Mucosa of stomach (tissue), 1 donor: Measurements from ENCODE around the gene PDGFRB.

ENCODE experiments used
- H3K27me3 ChIP-seq: one replicate; pipeline ENCODE4 v1.7.0; 2013; ENCODE audit warnings: mild to moderate bottlenecking, low read length; ENCODE audit not compliant: control insufficient read depth, insufficient read depth
- H3K36me3 ChIP-seq: one replicate; pipeline ENCODE4 v1.7.0; 2013; ENCODE audit warnings: low read length; ENCODE audit not compliant: control insufficient read depth, insufficient read depth
- H3K4me1 ChIP-seq: one replicate; pipeline ENCODE4 v1.7.0; 2013; ENCODE audit warnings: mild to moderate bottlenecking, low read length; ENCODE audit not compliant: control insufficient read depth, insufficient read depth
- H3K4me3 ChIP-seq: one replicate; pipeline ENCODE4 v1.7.0; 2013; ENCODE audit warnings: low read length
- H3K9ac ChIP-seq: one replicate; pipeline ENCODE4 v1.7.0; 2013; ENCODE audit warnings: mild to moderate bottlenecking, low read length, moderate library complexity
- H3K9me3 ChIP-seq: one replicate; pipeline ENCODE4 v1.7.0; 2013; ENCODE audit warnings: mild to moderate bottlenecking, low read length, moderate library complexity; ENCODE audit not compliant: control insufficient read depth
- donor health status: Pancreatic carcinoma.

The PDGFRB gene

DNA sequence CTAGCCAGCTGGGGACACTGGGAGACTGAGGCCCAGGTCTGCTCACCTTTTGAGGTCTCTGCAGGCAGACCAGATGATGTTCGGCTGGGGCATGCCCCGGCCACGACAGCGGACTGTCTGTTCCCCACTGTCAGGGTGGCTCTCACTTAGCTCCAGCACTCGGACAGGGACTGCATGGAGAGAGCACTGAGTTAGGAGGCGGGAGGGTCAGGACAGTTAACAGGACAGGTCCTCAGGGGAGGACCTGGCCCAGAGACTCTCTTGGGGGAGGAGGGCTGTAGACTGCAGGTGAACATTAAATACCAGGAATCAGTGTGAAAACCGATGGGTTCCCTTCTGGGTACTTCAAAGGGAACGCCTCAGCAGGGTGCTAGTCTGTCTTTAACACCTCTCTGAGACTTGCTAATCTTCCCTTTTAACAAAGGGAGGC is 25.1 kb downstream of the PDGFRB start:
- peaks cover 10% of the 10 kb centered on the region for H3K4me1 ChIP-seq
- H3K9ac ChIP-seq: no peak overlapping the region
- no peaks in the 10 kb centered on the region for H3K36me3 ChIP-seq
- H3K9me3 ChIP-seq: no peaks in the 10 kb centered on the region
- H3K27me3 ChIP-seq: no peaks in the 10 kb centered on the region
- H3K4me3 ChIP-seq: no peak overlapping the region

DNA sequence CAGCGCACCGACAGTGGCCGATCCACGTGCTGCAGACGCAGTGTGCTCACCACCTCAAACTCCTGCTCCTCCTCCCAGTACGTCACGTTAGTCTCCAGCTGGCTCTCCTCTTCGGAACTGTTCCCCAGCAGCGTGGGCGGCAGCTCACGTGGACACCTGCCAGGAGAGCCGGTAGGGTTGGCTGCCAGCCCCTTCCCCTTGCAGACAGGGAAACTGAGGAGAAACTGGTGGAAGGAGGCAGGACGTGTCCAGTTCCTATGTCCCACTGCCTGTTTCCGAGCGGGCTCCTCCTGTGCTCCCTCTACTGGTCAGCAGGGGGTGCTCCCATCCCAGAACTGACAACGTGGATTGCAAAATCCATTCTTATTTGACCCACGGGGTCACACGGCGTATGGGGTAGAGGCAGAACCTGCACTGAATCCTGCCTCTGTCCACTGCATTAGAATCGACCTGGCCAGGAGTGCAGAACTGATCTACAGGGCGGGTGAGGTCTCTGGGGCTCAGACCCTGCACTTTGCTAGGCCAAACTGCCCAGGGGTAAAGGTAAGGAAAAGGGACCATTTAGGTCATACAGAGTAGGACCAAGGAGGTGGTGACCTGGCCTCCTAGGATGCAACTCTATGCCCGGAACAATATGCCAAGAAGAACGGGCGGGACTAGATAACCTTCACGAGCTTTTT is 25.7 kb downstream of the PDGFRB start:
- no peaks in the 10 kb centered on the region for H3K27me3 ChIP-seq
- no peaks in the 10 kb centered on the region for H3K9me3 ChIP-seq
- H3K4me1 ChIP-seq: peaks cover 10% of the 10 kb centered on the region
- H3K36me3 ChIP-seq: no peaks in the 10 kb centered on the region
- H3K9ac ChIP-seq: no peak overlapping the region
- no peak overlapping the region for H3K4me3 ChIP-seq

DNA sequence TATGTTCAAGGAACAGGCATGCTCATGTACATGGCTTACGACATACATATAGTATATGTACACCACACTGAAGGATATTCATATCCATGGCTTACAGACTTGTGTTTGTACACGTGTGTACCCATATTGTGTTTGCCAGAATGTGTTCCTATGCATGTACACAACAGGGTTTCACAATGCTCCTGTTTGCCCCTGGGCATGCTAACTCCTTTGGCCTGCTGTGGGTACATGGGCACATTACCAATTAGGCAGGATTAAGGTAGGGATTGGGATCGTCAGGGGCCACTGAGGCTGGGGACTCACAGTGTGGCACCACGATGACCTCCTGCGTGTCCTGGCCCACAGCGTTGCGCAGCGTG is 26.2 kb downstream of the PDGFRB start:
- Histone ChIP-seq H3K4me3 (no peak overlapping the region), H3K9ac (no peak overlapping the region)

DNA sequence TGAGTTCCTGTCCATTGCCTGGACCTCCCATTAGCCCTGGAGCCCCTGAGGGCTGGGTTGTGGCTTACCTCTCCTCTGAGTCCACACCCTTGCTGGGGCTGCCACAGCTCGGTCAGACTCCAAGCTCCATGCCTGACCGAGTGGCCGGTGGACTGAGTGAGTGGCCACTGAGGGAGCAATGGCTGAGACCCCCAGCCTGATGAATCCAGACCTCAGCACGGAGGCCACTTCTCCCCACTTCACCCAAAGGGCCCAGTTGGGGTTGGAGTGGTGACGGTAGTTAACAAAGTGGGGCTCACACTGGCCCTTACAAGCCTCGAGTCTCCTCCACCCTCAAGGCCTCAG is 28.8 kb downstream of the PDGFRB start:
- Histone ChIP-seq H3K9me3 (no peaks in the 10 kb centered on the region), H3K36me3 (no peaks in the 10 kb centered on the region), H3K9ac (no peak overlapping the region), H3K4me1 (peaks cover 18% of the 10 kb centered on the region), H3K4me3 (no peak overlapping the region), H3K27me3 (no peaks in the 10 kb centered on the region)

More for the DNA sequence above, 26.2 kb downstream of the PDGFRB start:
- Histone ChIP-seq H3K36me3 (no peaks in the 10 kb centered on the region), H3K9me3 (no peaks in the 10 kb centered on the region), H3K27me3 (no peaks in the 10 kb centered on the region), H3K4me1 (peaks cover 10% of the 10 kb centered on the region)

DNA sequence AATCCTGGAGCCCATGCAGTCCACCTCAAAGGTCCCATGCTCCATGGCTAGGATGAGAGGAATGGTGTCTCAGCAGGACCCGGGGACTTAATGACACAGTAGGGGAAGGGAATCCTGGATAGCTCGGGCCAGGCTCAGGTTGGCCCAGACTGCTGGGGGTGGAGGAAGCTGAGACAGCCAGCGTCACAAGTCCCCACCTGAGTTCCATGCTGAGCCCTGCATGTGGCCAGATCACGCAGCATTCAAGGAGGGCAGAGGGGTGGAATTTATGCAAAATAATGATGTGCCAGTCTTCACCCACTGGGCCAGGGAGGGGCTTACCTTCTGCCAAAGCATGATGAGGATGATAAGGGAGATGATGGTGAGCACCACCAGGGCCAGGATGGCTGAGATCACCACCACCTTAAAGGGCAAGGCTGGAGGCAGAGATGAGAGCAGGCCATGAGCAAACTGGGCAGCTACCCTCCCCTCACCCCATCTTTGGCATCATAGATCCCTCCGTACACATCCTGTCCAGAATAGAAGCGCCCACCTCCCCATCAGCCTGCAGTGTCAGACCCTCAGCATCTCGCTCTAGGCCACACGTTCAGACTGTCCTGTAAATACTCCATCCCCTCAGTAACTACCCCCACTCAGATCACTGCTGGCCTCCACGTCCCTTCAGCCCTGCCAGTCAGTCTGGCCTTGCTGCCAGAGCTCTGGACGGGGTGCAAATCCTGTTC is 29.3 kb downstream of the PDGFRB start:
- Histone ChIP-seq H3K4me1 (peaks cover 23% of the 10 kb centered on the region), H3K9me3 (no peaks in the 10 kb centered on the region), H3K27me3 (no peaks in the 10 kb centered on the region), H3K4me3 (no peak overlapping the region), H3K36me3 (no peaks in the 10 kb centered on the region), H3K9ac (no peak overlapping the region)

DNA sequence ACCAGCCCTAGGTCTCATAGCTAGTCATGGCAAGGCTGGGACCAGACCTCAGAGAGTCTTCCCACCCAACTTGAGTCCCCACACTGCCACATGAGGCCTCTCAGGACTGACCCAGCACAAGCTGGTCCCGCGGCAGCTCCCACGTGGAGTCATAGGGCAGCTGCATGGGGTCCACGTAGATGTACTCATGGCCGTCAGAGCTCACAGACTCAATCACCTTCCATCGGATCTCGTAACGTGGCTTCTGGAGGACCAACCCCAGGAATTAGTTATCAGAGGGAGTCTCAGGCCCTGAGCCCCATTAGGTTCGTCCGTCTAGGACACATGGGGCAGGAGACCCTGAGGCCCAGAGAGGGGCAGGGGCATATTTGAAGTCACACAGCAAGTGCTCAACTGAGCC is 30.3 kb downstream of the PDGFRB start:
- Histone ChIP-seq H3K9ac (no peak overlapping the region), H3K4me1 (peaks cover 23% of the 10 kb centered on the region), H3K4me3 (no peak overlapping the region), H3K36me3 (no peaks in the 10 kb centered on the region), H3K27me3 (no peaks in the 10 kb centered on the region), H3K9me3 (no peaks in the 10 kb centered on the region)

DNA sequence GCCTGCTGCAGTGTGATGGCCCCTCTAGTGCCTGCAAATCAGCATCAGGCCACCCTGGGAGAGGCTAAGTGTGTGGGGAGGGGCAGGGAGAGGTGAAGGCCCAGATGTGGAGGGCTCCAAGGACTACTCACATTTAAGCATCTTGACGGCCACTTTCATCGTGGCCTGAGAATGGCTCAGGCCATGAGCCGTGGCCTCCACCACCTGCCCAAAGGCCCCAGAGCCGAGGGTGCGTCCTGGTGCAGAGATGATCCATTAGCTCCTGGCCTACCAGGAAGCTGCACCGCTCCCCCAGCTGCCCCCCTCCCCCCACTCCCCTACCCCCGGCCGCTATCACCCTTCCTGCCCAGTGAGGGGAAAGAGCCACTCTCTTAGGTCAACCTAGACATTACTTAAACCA is 31.0 kb downstream of the PDGFRB start:
- Histone ChIP-seq H3K4me1 (peaks cover 15% of the 10 kb centered on the region), H3K27me3 (no peaks in the 10 kb centered on the region), H3K9me3 (no peaks in the 10 kb centered on the region), H3K36me3 (no peaks in the 10 kb centered on the region), H3K9ac (no peak overlapping the region), H3K4me3 (no peak overlapping the region)

DNA sequence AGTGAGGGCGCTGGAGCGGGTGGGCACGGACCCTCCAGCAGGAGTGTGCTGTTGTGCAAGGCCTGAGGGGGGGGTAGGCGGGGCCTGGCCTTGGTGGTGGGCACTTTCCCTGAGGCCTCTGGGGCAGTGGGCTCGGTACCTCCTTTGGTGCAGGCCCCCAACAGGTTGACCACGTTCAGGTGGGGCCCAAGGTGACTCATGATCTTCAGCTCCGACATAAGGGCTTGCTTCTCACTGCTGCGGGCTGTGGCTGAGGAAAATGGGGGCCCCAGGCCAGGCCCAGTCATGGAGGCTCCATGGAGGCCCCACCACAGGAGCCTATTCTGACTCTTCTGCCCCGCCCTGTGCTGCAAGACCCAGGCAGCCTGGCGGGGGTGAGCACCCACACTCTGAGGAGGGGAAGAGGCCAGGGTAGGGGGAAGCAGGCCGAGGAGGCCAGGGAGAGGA is 31.5 kb downstream of the PDGFRB start:
- no peak overlapping the region for H3K9ac ChIP-seq
- H3K4me1 ChIP-seq: peaks cover 13% of the 10 kb centered on the region
- H3K9me3 ChIP-seq: no peaks in the 10 kb centered on the region
- H3K4me3 ChIP-seq: no peak overlapping the region
- H3K36me3 ChIP-seq: no peaks in the 10 kb centered on the region
- no peaks in the 10 kb centered on the region for H3K27me3 ChIP-seq

DNA sequence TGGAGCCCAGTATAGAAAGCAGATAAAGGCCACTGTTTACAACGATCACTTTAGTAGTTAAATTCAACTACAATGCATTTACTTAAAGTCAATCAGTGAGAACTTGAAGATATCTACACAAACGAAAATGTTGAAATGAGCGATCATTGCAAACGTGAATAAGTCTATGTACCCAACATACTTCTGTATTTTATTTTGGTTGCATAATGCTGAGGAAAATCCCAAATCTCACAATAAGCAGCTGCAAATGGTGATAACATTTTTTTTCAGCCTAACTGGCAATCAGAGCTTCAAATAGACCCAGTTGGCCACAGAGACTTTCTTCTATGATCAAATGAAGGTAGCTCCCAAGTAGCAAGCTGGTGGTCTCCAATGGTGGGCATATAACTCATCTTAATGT is 32.1 kb downstream of the PDGFRB start:
- Histone ChIP-seq H3K9ac (no peak overlapping the region), H3K4me3 (no peak overlapping the region), H3K9me3 (no peaks in the 10 kb centered on the region), H3K27me3 (no peaks in the 10 kb centered on the region), H3K36me3 (no peaks in the 10 kb centered on the region), H3K4me1 (peaks cover 13% of the 10 kb centered on the region)

DNA sequence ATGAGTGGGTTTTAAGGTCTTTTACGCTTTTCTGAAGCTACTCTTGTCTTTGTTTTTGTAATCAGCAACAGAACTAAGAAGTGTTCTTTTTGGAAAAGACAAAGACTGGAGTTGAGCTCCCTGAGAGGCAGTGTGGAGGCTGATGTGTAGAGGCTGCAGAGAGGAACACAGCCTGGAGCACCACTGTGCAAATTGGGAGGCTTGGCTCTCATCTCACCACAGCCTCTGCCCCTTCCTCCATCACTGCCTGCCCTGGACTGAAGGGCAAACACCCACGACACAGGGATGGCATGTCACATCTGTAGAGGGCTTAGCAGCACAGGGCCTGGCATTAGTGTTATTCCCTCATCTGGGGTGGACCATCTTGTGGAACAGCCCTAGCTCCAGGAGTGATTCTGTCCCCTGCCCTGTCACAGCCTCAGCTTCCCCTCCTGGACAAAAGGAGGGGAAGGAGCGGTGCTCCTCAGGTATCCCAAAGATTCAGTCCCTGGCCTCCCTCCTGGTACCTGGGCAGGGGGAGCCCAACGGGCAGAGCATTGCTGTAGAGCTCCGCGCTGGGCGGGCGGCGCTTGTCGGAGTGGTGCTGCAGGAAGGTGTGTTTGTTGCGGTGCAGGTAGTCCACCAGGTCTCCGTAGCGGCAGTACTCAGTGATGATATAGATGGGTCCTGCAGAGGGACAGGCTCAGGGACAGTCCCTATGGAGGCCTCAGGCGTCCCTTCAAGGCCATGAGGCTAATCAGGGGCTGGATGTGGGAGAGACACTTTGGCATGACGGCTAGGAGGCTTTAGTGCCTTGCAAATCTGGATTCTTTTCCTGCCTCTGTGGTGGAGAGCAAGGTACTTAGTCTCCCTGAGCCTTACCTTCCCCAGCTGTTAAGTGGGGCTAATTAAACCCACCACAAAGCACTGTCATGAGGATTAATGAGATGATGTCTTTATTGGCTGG is 32.8 kb downstream of the PDGFRB start:
- H3K4me1 ChIP-seq: peaks cover 13% of the 10 kb centered on the region
- H3K9ac ChIP-seq: no peak overlapping the region
- H3K36me3 ChIP-seq: no peaks in the 10 kb centered on the region
- no peaks in the 10 kb centered on the region for H3K27me3 ChIP-seq
- H3K9me3 ChIP-seq: no peaks in the 10 kb centered on the region
- H3K4me3 ChIP-seq: no peak overlapping the region

DNA sequence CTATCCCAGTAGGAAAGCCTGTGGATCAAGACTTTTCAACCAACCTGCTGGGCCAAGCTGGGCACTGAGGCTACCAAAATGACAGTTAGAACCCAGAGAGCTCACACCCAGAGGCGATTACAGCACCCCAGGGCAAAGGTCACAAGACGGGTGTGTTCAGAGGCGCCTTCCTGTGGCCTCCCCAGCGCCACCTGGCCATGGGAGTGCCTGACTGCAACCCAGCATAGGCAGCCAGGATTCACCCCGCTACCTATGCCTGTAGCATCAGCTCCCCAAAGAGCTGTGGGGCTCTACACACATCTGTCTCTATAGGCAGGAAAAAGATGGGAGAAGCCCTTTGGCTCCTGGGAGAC is 33.5 kb downstream of the PDGFRB start:
- H3K9me3 ChIP-seq: no peaks in the 10 kb centered on the region
- H3K36me3 ChIP-seq: no peaks in the 10 kb centered on the region
- H3K4me1 ChIP-seq: peaks cover 13% of the 10 kb centered on the region
- no peak overlapping the region for H3K4me3 ChIP-seq
- no peaks in the 10 kb centered on the region for H3K27me3 ChIP-seq
- H3K9ac ChIP-seq: no peak overlapping the region
